CD14-positive monocyte (primary cell): ENCODE results near the gene ZSWIM5. TPM values are rescaled to one million over a fixed set of nuclear protein-coding genes. Genes with fewer than 3 reads are reported as not detected.

Experiments used
- DNase-seq, 3 donors: peaks; one replicate each; pipeline ENCODE4 v3.0.0-alpha.2; 2011 to 2022
- H2AFZ ChIP-seq: 2 replicates; pipeline ENCODE4 v1.6.0; 2012; ENCODE audit warnings: mild to moderate bottlenecking, low read depth, low read length, inconsistent platforms; ENCODE audit not compliant: insufficient read depth, poor library complexity, severe bottlenecking
- H3K27ac ChIP-seq, 2 donors: 1 replicate in 1 of 2; 2 replicates in 1 of 2; pipeline ENCODE4 v1.5.1; 2012 to 2013; ENCODE audit warnings: low read length in 2 of 2, control low read depth in 1 of 2, inconsistent platforms in 1 of 2, low read depth in 1 of 2, mild to moderate bottlenecking in 1 of 2
- H3K27me3 ChIP-seq, 2 donors: one replicate each; pipeline versions ENCODE4 v1.6.0 to v1.6.1; 2011 to 2013; ENCODE audit warnings: low read length in 2 of 2; ENCODE audit not compliant: control insufficient read depth in 2 of 2, insufficient read depth in 2 of 2
- H3K36me3 ChIP-seq, 2 donors: replicated peaks in 1 of 2; 1 replicate in 1 of 2; 2 replicates in 1 of 2; pipeline versions ENCODE4 v1.5.1 to v1.6.1; 2012 to 2013; ENCODE audit warnings: low read length in 2 of 2, control low read depth in 1 of 2, inconsistent platforms in 1 of 2, mild to moderate bottlenecking in 1 of 2; ENCODE audit not compliant: insufficient read depth in 2 of 2, control insufficient read depth in 1 of 2
- H3K4me1 ChIP-seq, 2 donors: 1 replicate in 1 of 2; 2 replicates in 1 of 2; pipeline versions ENCODE4 v1.5.1 to v1.6.1; 2012 to 2013; ENCODE audit warnings: low read length in 2 of 2, control low read depth in 1 of 2, inconsistent platforms in 1 of 2, mild to moderate bottlenecking in 1 of 2, moderate library complexity in 1 of 2; ENCODE audit not compliant: insufficient read depth in 2 of 2, control insufficient read depth in 1 of 2
- H3K4me2 ChIP-seq: replicated peaks from 2 replicates; pipeline ENCODE3; 2012; ENCODE audit warnings: low read length, moderate library complexity, mild to moderate bottlenecking; ENCODE audit not compliant: poor library complexity, severe bottlenecking; ENCODE audit errors: extremely low read depth
- H3K4me3 ChIP-seq, 3 experiments: fragments of 200-600 bp in 1 of 3; sonication (generic) in 1 of 3; replicated peaks in 1 of 3; 1 replicate in 2 of 3; 2 replicates in 1 of 3; pipeline ENCODE4 v1.5.1; 2011 to 2013; ENCODE audit warnings: low read length in 3 of 3, mild to moderate bottlenecking in 3 of 3, control low read depth in 2 of 3, low read depth in 2 of 3, inconsistent platforms in 1 of 3, moderate library complexity in 1 of 3
- H3K79me2 ChIP-seq: 2 replicates; pipeline ENCODE4 v1.6.0; 2012; ENCODE audit warnings: mild to moderate bottlenecking, control low read depth, inconsistent platforms, low read length, moderate library complexity; ENCODE audit not compliant: insufficient read depth
- H3K9ac ChIP-seq: 2 replicates; pipeline ENCODE4 v1.6.0; 2017; ENCODE audit warnings: low read length, mild to moderate bottlenecking; ENCODE audit not compliant: insufficient read depth, poor library complexity, severe bottlenecking
- H3K9me3 ChIP-seq, 2 donors: replicated peaks in 1 of 2; 1 replicate in 1 of 2; 2 replicates in 1 of 2; pipeline versions ENCODE4 v1.5.1 to v1.6.1; 2012 to 2013; ENCODE audit warnings: low read length in 2 of 2, control low read depth in 1 of 2; ENCODE audit not compliant: control insufficient read depth in 1 of 2, insufficient read depth in 1 of 2
- H4K20me1 ChIP-seq: 2 replicates; pipeline ENCODE4 v1.6.0; 2012; ENCODE audit warnings: mild to moderate bottlenecking, low read length, control low read depth, moderate library complexity; ENCODE audit not compliant: insufficient read depth
- H3K27ac Mint-ChIP-seq, 7 donors: one replicate each; pipeline ENCODE4 v1.8.0; 2020; ENCODE audit warnings: mild to moderate bottlenecking in 7 of 7, mixed read lengths in 7 of 7, moderate library complexity in 6 of 7, inconsistent platforms in 2 of 7
- H3K27me3 Mint-ChIP-seq, 3 donors: one replicate each; pipeline ENCODE4 v1.8.0; 2021 to 2022; ENCODE audit warnings: low read depth in 3 of 3, mild to moderate bottlenecking in 3 of 3, mixed read lengths in 3 of 3, moderate library complexity in 3 of 3, inconsistent platforms in 1 of 3
- H3K36me3 Mint-ChIP-seq, 2 donors: one replicate each; pipeline ENCODE4 v1.8.0; 2020; ENCODE audit warnings: mixed read lengths in 2 of 2, inconsistent platforms in 1 of 2, mild to moderate bottlenecking in 1 of 2
- H3K4me1 Mint-ChIP-seq: one replicate; pipeline ENCODE4 v1.8.0; 2020; ENCODE audit warnings: mild to moderate bottlenecking, mixed read lengths
- H3K4me3 Mint-ChIP-seq, 2 donors: one replicate each; pipeline ENCODE4 v1.8.0; 2020; ENCODE audit warnings: mild to moderate bottlenecking in 2 of 2, mixed read lengths in 2 of 2, moderate library complexity in 1 of 2
- H3K9me3 Mint-ChIP-seq, 7 donors: one replicate each; pipeline ENCODE4 v1.8.0; 2020 to 2022; ENCODE audit warnings: mixed read lengths in 7 of 7, mild to moderate bottlenecking in 6 of 7, moderate library complexity in 6 of 7, inconsistent platforms in 2 of 7
- WGBS: methylation state at CpG from one replicate; pipeline ENCODE4 v1.1.5; 2013; ENCODE audit warnings: missing lambda C conversion rate; ENCODE audit not compliant: insufficient coverage; 5-methylcytosine and 5-hydroxymethylcytosine counted together
- intact Hi-C, 2 donors: fragments of 100-400 bp; cut with micrococcal nuclease; formaldehyde crosslinking; loops; one replicate each; pipeline versions ENCODE4 v1.15.0 to v1.15.1; 2023
- polyA plus RNA-seq, 3 donors: library from polyadenylated mRNA; depleted of rRNA in 1 of 3; unstranded in 2 of 3; stranded (reverse) in 1 of 3; fragments of 300-500 nt in 2 of 3; fragments of >200 nt in 1 of 3; fragmentation: Illumina TruSeq in 2 of 3; gene quantifications; 1 replicate in 2 of 3; 2 replicates in 1 of 3; pipeline ENCODE4 v1.2.3, GENCODE V29; 2012 to 2021
- TF ChIP-seq, protein P1 (sequence below): fragments of 200-600 bp; IDR thresholded peaks from one replicate; pipeline ENCODE4 v1.8.0; 2022; ENCODE audit warnings: antibody characterized with exemption, mild to moderate bottlenecking

The ZSWIM5 gene
- polyA plus RNA-seq, 3 donors, result not detected

DNA sequence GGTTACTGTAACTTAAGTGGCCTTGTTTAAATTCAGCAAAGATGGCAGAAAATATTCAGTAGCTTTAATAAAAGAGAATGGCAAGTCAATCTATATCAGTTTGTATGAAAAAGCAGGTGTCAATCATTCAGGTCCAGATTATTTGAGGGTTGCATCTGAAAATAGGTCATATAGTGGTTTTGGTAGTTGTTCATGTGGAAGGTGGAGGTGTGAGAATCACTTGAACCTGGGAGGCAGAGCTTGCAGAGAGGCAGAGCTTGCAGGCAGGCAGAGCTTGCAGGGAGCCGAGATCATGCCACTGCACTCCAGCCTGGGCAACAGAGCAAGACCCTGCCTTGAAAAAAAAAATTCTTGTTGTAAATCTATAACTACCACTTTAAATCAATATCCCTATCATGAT, 88.6 kb downstream of the ZSWIM5 start:
- Histone ChIP-seq H3K27me3 (no peaks in the 10 kb centered on the region), H3K79me2 (no peaks in the 10 kb centered on the region), H3K9ac (no peak overlapping the region), H3K4me1 (no peaks in the 10 kb centered on the region), H3K9me3 (no peaks in the 10 kb centered on the region), H3K27ac (no peak overlapping the region), H2AFZ (no peak overlapping the region), H3K4me2 (no peak overlapping the region), H3K36me3 (no peaks in the 10 kb centered on the region), H3K4me3 (no peak overlapping the region), H4K20me1 (no peaks in the 10 kb centered on the region)
- no peaks in the 10 kb centered on the region for H3K36me3 Mint-ChIP-seq
- peaks cover 2% of the 10 kb centered on the region for H3K4me1 Mint-ChIP-seq
- H3K4me3 Mint-ChIP-seq, result no peak overlapping the region
- DNase-seq, result no peak
- TF ChIP-seq, protein P1, sequence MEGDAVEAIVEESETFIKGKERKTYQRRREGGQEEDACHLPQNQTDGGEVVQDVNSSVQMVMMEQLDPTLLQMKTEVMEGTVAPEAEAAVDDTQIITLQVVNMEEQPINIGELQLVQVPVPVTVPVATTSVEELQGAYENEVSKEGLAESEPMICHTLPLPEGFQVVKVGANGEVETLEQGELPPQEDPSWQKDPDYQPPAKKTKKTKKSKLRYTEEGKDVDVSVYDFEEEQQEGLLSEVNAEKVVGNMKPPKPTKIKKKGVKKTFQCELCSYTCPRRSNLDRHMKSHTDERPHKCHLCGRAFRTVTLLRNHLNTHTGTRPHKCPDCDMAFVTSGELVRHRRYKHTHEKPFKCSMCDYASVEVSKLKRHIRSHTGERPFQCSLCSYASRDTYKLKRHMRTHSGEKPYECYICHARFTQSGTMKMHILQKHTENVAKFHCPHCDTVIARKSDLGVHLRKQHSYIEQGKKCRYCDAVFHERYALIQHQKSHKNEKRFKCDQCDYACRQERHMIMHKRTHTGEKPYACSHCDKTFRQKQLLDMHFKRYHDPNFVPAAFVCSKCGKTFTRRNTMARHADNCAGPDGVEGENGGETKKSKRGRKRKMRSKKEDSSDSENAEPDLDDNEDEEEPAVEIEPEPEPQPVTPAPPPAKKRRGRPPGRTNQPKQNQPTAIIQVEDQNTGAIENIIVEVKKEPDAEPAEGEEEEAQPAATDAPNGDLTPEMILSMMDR, result no peak
- peaks cover 0 to 5% (median 4%) of the 10 kb centered on the region in 7 donors for H3K9me3 Mint-ChIP-seq
- intact Hi-C loops, result no loop called here
- WGBS, result no CpG with 5 or more reads among the region's 1 CpG
- H3K27ac Mint-ChIP-seq, result no peak overlapping the region
- H3K27me3 Mint-ChIP-seq, result peaks cover 0 to 2% (median 2%) of the 10 kb centered on the region in 3 donors

DNA sequence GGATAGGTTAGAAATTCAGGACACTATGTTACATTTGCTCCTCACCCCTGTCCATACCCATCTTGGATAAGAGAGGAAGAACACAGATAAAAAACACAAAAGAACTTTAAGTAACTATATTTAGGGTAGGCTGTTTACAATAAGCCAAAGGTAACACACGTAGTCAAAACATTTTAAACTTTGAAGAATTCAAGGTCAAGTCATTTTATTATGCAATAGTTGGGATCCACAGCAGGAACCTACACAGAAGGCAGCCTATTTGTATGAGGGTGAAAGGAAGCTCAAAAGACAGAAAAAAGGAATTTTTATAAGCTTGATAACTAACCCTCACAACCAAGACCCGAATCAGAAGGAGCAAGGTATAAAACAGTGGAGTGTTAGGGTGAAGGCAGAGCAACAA, 89.6 kb downstream of the ZSWIM5 start:
- H3K4me1 Mint-ChIP-seq, result peaks cover 2% of the 10 kb centered on the region
- H3K9me3 Mint-ChIP-seq, result peaks cover 0 to 5% (median 4%) of the 10 kb centered on the region in 7 donors
- WGBS, result no CpG with 5 or more reads among the region's 2 CpGs
- peaks cover 0 to 2% (median 2%) of the 10 kb centered on the region in 3 donors for H3K27me3 Mint-ChIP-seq
- Histone ChIP-seq H2AFZ (no peak overlapping the region), H3K27ac (no peak overlapping the region), H3K4me1 (no peaks in the 10 kb centered on the region), H3K27me3 (no peaks in the 10 kb centered on the region), H3K9me3 (no peaks in the 10 kb centered on the region), H3K79me2 (no peaks in the 10 kb centered on the region), H3K9ac (no peak overlapping the region), H3K36me3 (no peaks in the 10 kb centered on the region), H3K4me3 (no peak overlapping the region), H3K4me2 (no peak overlapping the region), H4K20me1 (no peaks in the 10 kb centered on the region)
- H3K27ac Mint-ChIP-seq, result no peak overlapping the region
- intact Hi-C loops, result no loop called here
- no peak overlapping the region for H3K4me3 Mint-ChIP-seq
- no peak for DNase-seq
- H3K36me3 Mint-ChIP-seq, result no peaks in the 10 kb centered on the region
- TF ChIP-seq, protein P1, result no peak
